NCI-H2029 (cell line): Measurements from ENCODE around the gene TMIGD3.
A peak's percentile ranks its signal among the peaks of the same experiment; 100 is the strongest.
"Not testable (repeated sequence)": the region's sequence is repeated elsewhere in the genome, so short reads cannot be mapped to it uniquely, and the experiment has no call there.

Source experiments
- DNase-seq: peaks from one replicate; lab custom pipeline; 2025; lab: John Stamatoyannopoulos, UW

TMIGD3 gene

DNA sequence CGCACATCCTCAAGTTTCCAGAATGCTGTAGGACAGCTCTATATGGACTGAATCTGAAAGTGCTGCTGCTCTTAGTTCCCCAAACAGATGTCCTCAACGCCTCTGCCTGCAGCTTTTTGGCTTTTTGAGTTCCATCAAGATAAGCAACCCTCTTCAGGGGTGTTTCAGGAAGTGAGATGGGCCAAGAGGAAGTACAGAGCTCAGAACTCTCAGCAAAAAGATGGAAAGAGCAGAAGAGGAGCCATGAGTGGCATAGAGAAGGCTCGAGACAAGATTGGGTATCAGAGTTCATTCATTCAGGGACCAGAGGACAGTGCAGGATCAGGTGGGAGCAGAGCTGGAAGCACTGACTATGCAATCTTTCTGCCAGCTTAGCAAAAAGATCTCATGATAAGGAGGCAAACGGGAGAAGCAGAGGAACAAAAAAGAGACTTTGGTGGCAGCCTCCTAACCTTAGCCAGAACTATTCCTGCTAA is at the start of gene TMIGD3, which contains the start of gene ADORA3:
Gene TMIGD3, minus strand, starts transcription at position 49 of the 476 bp plus-strand sequence. CDS start 279 bp downstream, outside the sequence.
Gene ADORA3, minus strand, starts transcription at position 49 of the 476 bp plus-strand sequence. CDS start 279 bp downstream, outside the sequence.
- DNase-seq, result no peak

DNA sequence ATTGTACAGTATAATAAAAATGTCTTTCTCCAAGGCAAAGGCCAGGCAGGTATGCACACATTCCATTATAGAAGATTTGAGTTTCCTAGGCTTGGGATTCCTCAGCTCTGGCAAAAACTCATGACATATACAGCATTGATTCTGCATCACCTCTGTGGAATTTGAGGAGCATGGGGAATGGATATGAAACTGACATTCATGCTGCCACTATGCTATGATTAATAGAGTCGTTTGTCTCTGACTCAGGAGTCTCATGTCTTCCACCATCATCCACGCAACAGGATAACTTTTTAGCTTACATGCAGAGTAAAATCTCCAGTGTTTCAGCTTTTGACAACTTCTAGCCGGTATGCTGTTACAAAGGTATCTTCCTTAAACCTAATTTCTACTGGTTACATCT is 49.8 kb upstream of the TMIGD3 start:
- DNase-seq, result no peak

DNA sequence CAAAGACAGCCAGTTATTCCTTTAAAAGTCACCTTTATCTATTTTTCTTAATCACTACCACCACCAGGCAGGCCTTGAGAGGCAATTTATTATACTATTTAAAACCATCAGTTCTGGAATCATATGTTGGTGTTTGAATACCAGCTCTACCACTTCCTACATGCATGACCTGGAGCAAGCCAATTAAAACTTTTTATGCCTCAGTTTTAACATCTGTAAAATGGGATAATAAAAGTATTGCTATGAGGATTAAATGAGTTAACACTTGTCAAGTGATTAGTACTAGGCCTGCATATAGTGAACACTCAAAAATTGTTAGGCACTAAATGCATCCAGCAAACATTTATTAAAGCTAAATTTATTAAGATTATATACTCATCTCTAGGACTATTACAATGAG is 49.2 kb upstream of the TMIGD3 start:
- DNase-seq, result no peak

GRCh38 chr1:111551623-111552411 is 48.4 kb upstream of the TMIGD3 start:
- DNase-seq, result no peak

DNA sequence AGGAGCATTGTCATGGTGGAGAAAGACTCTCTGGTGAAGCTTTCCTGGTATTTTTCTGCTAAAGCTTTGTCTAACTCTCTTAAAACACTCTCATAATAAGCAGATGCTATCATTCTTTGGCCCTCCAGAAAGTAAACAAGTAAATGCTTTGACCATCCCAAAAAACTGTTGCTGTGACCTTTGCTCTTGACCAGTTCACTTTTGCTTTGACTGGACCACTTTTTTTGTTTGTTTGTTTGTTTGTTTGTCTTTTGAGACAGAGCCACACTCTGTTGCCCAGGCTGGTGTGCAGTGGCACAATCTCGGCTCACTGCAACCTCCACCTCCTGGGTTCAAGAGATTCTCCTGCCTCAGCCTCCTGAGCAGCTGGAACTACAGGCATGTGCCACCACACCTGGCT is 44.4 kb upstream of the TMIGD3 start:
- not testable (repeated sequence) for DNase-seq

DNA sequence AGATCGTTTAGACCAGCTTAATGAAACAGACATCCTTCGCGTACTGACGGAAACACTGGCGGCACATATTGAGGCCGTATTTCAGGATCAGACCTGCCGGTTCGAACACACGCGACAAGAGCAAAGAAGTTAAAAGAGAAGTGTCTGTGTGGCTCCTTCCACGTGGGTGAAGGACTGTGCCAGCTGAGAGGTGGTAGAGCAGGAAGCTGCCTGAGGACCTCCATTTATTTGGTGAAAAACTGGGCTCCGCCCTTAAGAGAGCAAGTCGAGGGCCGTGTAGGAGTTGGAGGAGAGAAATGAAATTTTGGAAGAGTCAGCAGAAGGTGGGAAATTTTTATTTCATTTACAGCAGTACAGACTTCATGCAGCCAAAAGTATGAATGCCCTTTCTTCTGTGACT is 38.8 kb upstream of the TMIGD3 start:
- no peak for DNase-seq

GRCh38 chr1:111541721-111542120 is 38.3 kb upstream of the TMIGD3 start:
- no peak for DNase-seq

GRCh38 chr1:111540928-111541327 is 37.5 kb upstream of the TMIGD3 start:
- DNase-seq, result no peak

DNA sequence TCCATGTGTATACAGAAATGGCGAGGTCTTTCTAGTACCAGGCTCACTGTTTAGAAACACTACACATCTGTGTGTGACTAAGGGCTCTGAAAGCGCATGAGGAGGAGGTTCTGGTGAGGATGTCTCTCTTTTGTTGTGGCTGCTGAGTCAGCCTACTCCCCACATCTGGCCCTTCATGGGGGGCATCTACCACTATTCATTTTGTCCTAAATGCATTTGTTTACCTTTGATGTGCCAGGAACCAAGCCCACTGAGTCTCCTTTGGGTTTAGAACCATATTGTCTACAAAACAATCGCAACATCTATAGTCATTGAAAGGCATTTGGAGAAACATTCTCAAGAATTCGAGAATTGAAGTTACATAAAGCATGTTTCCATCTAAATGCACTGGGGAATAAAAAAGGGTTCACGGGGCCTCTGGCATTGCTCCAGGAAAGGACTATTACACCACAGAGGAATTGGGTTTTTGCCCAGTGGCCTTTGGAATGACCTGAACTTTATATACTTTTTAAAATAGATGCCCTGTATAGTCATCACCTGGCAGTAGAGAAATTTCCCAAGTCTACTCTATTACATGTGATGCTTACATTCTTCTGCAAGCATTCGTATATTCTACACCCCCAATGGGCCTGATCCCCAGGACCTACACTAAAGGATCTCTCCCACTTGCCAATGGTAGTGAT is 35.1 kb upstream of the TMIGD3 start:
- no peak for DNase-seq

GRCh38 chr1:111535256-111536191 is 32.1 kb upstream of the TMIGD3 start:
- DNase-seq, result no peak

DNA sequence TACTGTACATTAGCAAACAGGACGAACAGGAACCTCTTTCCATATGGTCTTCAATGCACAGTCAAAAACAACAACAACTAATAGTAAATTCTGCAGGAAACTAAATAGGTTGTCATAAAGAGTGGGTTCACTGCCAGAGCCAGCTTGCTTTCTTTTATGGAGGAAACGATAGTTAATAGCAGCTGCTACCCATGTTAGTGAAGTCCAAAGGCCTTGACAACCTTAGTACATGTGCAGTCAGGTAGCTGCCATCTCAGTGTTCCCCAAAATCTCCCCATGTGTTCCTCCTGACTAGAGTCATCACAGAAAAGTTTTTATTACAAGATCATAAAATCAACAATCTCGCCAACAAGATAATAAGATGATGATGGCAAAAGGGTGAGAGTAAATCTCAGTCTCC is 16.6 kb upstream of the TMIGD3 start:
- no peak for DNase-seq

DNA sequence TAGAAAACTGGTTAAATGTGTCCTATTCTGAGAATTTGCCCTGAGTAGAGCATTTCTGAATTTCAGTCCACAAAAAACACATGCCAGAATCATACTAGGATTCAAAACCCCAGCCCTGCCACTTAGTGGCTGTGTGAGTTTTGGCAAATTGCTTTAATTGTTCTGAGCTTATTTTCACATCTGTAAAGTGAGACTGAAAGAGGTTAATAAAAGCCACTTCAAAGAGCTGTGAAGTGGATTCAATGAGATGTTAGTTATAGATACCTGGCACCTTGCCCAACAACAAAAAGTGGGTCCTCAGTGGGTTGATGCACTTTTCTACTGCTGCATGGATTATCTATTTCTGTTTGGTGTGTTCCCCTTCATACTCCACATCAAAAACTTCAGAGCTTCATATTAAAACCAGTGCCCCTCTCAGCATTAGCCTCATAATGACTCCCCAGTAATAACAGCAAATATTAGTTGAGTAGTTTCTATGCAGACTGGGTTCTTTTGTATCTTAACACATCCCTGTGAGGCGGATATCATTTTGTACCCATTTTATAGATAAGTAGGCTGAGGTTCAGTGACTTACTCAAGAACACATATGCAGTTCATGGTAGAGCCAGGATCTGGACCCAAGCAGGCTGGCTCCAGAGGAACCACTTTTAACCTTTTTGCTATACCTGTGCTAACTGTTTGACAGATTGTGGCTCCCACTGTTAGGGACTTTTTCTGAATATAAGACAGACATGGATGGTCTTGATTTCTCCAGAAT is 14.2 kb upstream of the TMIGD3 start:
- DNase-seq, result peak; percentile 69

- DNase-seq, result peak; percentile 14
Observed at GRCh38 chr1:111516005-111516535, 12.6 kb upstream of the TMIGD3 start.

- DNase-seq, result no peak
Observed at GRCh38 chr1:111515291-111516004, 12.0 kb upstream of the TMIGD3 start.

DNA sequence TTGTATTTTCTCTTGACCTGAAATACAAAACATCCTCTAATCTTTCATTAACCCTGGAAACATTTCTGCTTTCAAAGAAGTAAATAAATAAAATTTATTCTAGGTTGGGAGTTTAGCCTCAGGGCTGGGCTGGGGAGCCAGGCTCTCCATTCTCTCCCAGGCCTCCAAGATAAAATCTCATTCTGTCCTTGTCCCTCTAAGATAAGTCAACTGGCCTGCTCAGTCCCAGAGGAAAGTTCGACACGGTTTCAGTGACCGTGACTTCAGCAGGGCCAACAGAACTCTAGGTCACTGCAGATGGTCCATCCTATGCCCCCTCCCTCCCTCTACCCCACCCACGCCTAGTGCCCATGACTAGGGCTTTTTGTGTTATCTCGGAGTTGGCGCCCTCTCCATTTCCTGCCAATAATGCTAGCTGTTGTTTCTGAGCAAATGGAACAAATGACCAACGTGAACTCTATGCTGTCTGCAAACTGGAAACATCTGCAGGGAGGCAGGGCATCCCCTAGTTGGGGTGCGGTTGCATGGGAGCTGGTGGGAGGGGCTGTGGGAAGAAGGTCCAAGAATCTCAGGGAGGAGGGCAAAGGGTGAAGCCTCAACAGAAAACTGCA is 10.1 kb upstream of the TMIGD3 start:
- DNase-seq, result no peak

DNA sequence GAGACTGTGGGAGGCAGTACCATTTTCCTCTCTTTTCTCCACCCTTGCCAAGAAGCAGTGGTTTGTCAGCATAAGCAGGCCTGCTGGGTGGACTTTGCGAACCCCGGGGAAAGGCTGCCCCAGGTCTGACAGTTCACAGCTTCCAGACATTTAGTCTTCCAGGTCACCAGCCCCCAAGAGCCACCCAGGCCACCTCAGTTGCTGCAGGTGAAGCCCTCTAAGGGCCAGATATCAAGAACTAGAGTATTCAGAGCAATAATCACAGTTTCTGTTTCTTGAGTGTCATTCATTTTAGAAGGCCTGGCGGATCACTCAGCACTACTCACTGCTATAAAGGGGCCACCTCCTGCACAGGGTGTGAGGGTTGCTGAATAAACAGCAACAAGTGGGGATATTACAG is 9.5 kb upstream of the TMIGD3 start:
- no peak for DNase-seq

GRCh38 chr1:111512132-111512889 is 8.9 kb upstream of the TMIGD3 start:
- no peak for DNase-seq

DNA sequence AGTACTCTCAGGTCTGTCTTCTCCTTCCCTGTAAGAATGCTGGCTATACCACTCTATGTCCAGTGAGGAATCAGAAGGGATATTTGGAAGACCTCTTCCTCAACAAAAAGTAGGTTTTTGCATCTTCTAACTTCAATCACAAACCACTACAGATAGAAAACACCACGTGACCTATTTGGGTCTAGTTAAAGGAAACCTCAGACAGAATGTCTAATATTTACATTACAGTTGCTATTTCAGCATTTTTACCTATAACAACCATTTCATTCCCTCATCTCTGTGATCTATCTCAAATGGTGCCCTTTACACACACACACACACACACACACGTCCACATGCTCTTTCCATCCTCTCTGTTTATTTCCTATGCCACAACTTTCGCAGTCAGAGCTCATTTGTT is 7.9 kb upstream of the TMIGD3 start:
- no peak for DNase-seq

DNA sequence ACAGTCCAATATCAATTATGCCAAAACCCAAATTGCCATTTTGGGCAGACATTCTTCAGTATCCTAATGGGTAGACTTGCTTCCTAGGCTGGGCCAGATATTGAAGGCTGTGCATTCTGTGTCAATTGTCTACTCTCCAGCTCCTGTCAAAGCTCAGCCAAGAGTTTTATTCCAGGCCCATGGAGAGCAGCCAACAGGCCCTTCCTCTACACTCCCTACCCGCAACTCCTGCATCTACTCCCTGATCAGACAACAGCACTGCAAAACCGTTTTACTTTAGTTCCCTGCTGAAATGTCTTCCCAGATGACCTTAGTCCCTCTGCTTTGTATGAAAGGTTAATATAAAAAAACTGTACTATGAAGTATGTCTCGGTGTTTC is 6.6 kb upstream of the TMIGD3 start:
- no peak for DNase-seq
